Adrenal gland (tissue), 12 donors: Measurements from ENCODE around the gene TBC1D7. TPM values are rescaled to one million over a fixed set of nuclear protein-coding genes. Genes with fewer than 3 reads are reported as not detected.

ENCODE experiments used
- DNase-seq, 7 donors: peaks; one replicate each; pipeline ENCODE4 v3.0.0-alpha.2; 2019 to 2020
- H3K27ac ChIP-seq, 5 donors: fragments of 200-600 bp; sonication (generic) in 4 of 5; 1 replicate in 3 of 5; 2 replicates in 2 of 5; pipeline versions ENCODE4 v1.5.1 to v1.8.0; 2016 to 2020; ENCODE audit warnings: mild to moderate bottlenecking in 1 of 5
- H3K27me3 ChIP-seq: fragments of 200-600 bp; 2 replicates; pipeline ENCODE4 v1.8.0; 2021
- H3K36me3 ChIP-seq, 2 donors: fragments of 200-600 bp; replicated peaks in 1 of 2; 1 replicate in 1 of 2; 2 replicates in 1 of 2; pipeline versions ENCODE4 v1.5.1 to v1.8.0; 2018 to 2022
- H3K4me1 ChIP-seq, 2 donors: fragments of 200-600 bp; replicated peaks in 1 of 2; 1 replicate in 1 of 2; 2 replicates in 1 of 2; pipeline versions ENCODE4 v1.5.1 to v1.8.0; 2018 to 2021
- H3K4me3 ChIP-seq, 4 donors: fragments of 200-600 bp; sonication (generic) in 3 of 4; one replicate each; pipeline ENCODE4 v1.5.1; 2016 to 2018
- H3K9me3 ChIP-seq, 3 donors: fragments of 200-600 bp; sonication (generic) in 1 of 3; replicated peaks in 1 of 3; 1 replicate in 2 of 3; 2 replicates in 1 of 3; pipeline versions ENCODE4 v1.5.1 to v1.8.0; 2016 to 2021
- POLR2A ChIP-seq, 2 donors: fragments of 450-650 bp; IDR thresholded peaks; one replicate each; pipeline ENCODE4 v1.6.1; 2017; ENCODE audit warnings: antibody characterized with exemption in 2 of 2, mild to moderate bottlenecking in 2 of 2, moderate library complexity in 1 of 2
- WGBS, 4 donors: extraction: QIAGEN DNeasy Blood & Tissue Kit in 2 of 4; methylation state at CpG; one replicate each; pipeline versions ENCODE4 v1.1.5 to v1.1.7; 2013 to 2017; 5-methylcytosine and 5-hydroxymethylcytosine counted together
- intact Hi-C, 2 donors: fragments of 100-400 bp; cut with DNase I; formaldehyde crosslinking; loops; one replicate each; pipeline versions ENCODE4 v1.14.1 to v1.15.0; 2022 to 2023
- polyA plus RNA-seq, 3 donors: library from polyadenylated mRNA; stranded (reverse); fragments of 200-250 nt in 2 of 3; fragments of 350-450 nt in 1 of 3; fragmentation: Illumina TruSeq in 1 of 3; extraction: RNeasy Lipid Tissue Mini Kit (QIAGEN cat#74804) in 1 of 3; gene quantifications; one replicate each; pipeline ENCODE4 v1.2.3, GENCODE V29; 2013 to 2014
- total RNA-seq, 9 donors: library from RNA; depleted of rRNA in 4 of 9; stranded (reverse); fragments of >200 nt in 4 of 9; fragments of 120-200 nt in 1 of 9; fragmentation: NEBNext Ultra II Directional in 1 of 9; extraction: Animal tissue kit (Norgen Biotek cat#: 25700) in 1 of 9; gene quantifications; one replicate each; pipeline versions ENCODE4 v1.1.0 to v1.2.4, GENCODE V29; 2013 to 2023
- TF ChIP-seq, protein P1 (sequence below), 6 experiments: fragments of 450-650 bp in 4 of 6; fragments of 200-600 bp in 2 of 6; sonication (generic) in 1 of 6; IDR thresholded peaks; 1 replicate in 5 of 6; 2 replicates in 1 of 6; pipeline versions ENCODE4 v1.5.1 to v1.8.0; 2016 to 2021; ENCODE audit warnings: antibody characterized with exemption in 6 of 6, mild to moderate bottlenecking in 2 of 6, moderate library complexity in 1 of 6
- donor health status: healthy with polysubstance abuse.
- donor health status: Bipolar disorder and iron deficiency.
- donor health status: DM: yes; HTN: yes; CAD: no.
- donor health status: DM: no; HTN: no; CAD: no.
- donor health status: DM: no; HTN: no; CAD: no.
- donor health status: DM: yes; HTN: yes; CAD: no.

Gene TBC1D7
- total and polyA plus RNA-seq, 12 donors, result 8.0 to 23.0 (median 12.4) TPM

- Histone ChIP-seq H3K27me3 (no peaks in the 10 kb centered on the region), H3K4me3 (no peak overlapping the region), H3K4me1 (no peaks in the 10 kb centered on the region), H3K9me3 (no peaks in the 10 kb centered on the region), H3K36me3 (no peaks in the 10 kb centered on the region), H3K27ac (no peak overlapping the region)
- WGBS, 4 donors, result 52 to 61% (median 59%) methylated on average over 7 of the region's 7 CpGs
- TF ChIP-seq, protein P1, sequence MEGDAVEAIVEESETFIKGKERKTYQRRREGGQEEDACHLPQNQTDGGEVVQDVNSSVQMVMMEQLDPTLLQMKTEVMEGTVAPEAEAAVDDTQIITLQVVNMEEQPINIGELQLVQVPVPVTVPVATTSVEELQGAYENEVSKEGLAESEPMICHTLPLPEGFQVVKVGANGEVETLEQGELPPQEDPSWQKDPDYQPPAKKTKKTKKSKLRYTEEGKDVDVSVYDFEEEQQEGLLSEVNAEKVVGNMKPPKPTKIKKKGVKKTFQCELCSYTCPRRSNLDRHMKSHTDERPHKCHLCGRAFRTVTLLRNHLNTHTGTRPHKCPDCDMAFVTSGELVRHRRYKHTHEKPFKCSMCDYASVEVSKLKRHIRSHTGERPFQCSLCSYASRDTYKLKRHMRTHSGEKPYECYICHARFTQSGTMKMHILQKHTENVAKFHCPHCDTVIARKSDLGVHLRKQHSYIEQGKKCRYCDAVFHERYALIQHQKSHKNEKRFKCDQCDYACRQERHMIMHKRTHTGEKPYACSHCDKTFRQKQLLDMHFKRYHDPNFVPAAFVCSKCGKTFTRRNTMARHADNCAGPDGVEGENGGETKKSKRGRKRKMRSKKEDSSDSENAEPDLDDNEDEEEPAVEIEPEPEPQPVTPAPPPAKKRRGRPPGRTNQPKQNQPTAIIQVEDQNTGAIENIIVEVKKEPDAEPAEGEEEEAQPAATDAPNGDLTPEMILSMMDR (IDR thresholded peaks at IDR 0.05), result no peak
- no peak for TF ChIP-seq POLR2A (IDR thresholded peaks at IDR 0.05)
- peak in 1 of 7 donors; percentile 71 for DNase-seq
- intact Hi-C loops, result no loop called here
These were observed 39.9 kb upstream of the TBC1D7 start for GRCh38 chr6:13368079-13368730.

DNA sequence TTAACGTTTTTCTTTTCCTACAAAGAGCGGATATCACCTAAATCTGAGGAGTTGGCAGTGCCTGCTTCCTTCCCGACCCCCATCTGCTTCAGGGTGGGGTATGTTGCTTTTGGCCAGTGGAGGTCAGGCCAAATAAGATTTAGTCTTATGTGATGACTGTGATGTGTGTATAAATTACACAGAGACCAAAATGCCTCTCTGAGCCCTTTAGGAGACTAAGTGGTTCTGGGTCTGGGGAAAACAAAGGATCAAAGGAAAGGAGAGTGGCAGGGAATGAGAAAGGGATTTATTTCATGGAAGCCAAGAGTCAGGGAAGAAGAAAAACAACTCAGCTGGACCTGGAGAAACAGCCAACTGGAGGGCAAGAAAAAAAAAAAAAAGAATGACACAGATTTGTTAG lies 39.1 kb upstream of the TBC1D7 start:
- no peak for TF ChIP-seq POLR2A (IDR thresholded peaks at IDR 0.05)
- no peaks in the 10 kb centered on the region for H3K9me3 ChIP-seq
- no peak for DNase-seq
- 33 to 48% (median 43%) methylated on average over 3 of the region's 3 CpGs for WGBS, 4 donors
- H3K36me3 ChIP-seq, result no peaks in the 10 kb centered on the region
- intact Hi-C loops, result no loop called here
- no peaks in the 10 kb centered on the region for H3K27me3 ChIP-seq
- H3K4me1 ChIP-seq, result no peaks in the 10 kb centered on the region
- no peak overlapping the region for H3K27ac ChIP-seq
- H3K4me3 ChIP-seq, result no peak overlapping the region

DNA sequence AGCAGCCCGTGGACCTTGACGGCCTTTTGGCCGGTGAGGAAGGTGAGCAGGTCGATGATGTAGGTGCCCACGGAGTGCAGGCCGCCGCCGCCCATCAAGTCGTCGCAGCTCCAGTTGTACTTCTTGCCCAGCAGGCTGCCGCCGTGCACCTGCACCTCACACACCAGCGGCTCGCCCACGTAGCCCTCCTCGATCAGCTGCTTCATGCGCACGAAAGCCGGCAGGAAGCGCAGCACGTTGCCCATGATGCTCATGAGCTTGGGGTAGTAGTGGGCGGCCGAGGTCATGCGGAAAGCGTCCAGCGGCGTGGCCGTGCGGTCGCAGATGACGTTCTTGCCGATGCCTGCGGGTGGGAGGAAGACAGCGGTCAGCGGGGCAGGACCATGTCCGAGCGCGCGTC lies 37.0 kb upstream of the TBC1D7 start:
- H3K27me3 ChIP-seq, result no peaks in the 10 kb centered on the region
- H3K4me3 ChIP-seq, result no peak overlapping the region
- H3K9me3 ChIP-seq, result no peaks in the 10 kb centered on the region
- H3K27ac ChIP-seq, result no peak overlapping the region
- H3K36me3 ChIP-seq, result no peaks in the 10 kb centered on the region
- 93 to 97% (median 96%) methylated on average over 31 to 39 of the region's 39 CpGs for WGBS, 4 donors
- TF ChIP-seq POLR2A (IDR thresholded peaks at IDR 0.05), result no peak
- TF ChIP-seq, protein P1 (IDR thresholded peaks at IDR 0.05), result no peak
- no peaks in the 10 kb centered on the region for H3K4me1 ChIP-seq
- DNase-seq, result no peak
- intact Hi-C loops, result no loop called here

GRCh38 chr6:13364842-13365241 lies 36.5 kb upstream of the TBC1D7 start:
- H3K36me3 ChIP-seq, result no peaks in the 10 kb centered on the region
- H3K27me3 ChIP-seq, result no peaks in the 10 kb centered on the region
- H3K4me1 ChIP-seq, result no peaks in the 10 kb centered on the region
- no peak overlapping the region for H3K27ac ChIP-seq
- DNase-seq, result no peak
- WGBS, 4 donors, result 97 to 98% (median 98%) methylated on average over 9 to 34 of the region's 34 CpGs; no CpG with 5 or more reads in 1 of the 4 donors
- no peaks in the 10 kb centered on the region for H3K9me3 ChIP-seq
- TF ChIP-seq, protein P1 (IDR thresholded peaks at IDR 0.05), result no peak
- TF ChIP-seq POLR2A (IDR thresholded peaks at IDR 0.05), result no peak
- intact Hi-C loops, result no loop called here
- H3K4me3 ChIP-seq, result no peak overlapping the region

- Histone ChIP-seq H3K27me3 (no peaks in the 10 kb centered on the region), H3K27ac (no peak overlapping the region), H3K36me3 (no peaks in the 10 kb centered on the region), H3K4me3 (no peak overlapping the region), H3K4me1 (no peaks in the 10 kb centered on the region), H3K9me3 (no peaks in the 10 kb centered on the region)
- DNase-seq, result no peak
- 68 to 90% (median 72%) methylated on average over 2 to 5 of the region's 5 CpGs for WGBS, 4 donors
- intact Hi-C loops, result no loop called here
- TF ChIP-seq, protein P1 (IDR thresholded peaks at IDR 0.05), result no peak
- no peak for TF ChIP-seq POLR2A (IDR thresholded peaks at IDR 0.05)
These were observed 34.1 kb upstream of the TBC1D7 start for GRCh38 chr6:13362412-13362811.
